HEK293 (cell line): ENCODE measurements around the gene ZBP1.

Source experiments
- GLI2 ChIP-seq: fragments of 450-650 bp; formaldehyde crosslinking; IDR thresholded peaks from 2 replicates; pipeline ENCODE4; 2017; ENCODE audit warnings: missing biosample characterization, missing genetic modification characterization, low read depth, borderline replicate concordance
- TRIM28 ChIP-seq: IDR thresholded peaks from 2 replicates; pipeline ENCODE4 v1.6.1; 2011; ENCODE audit warnings: low read length, control low read depth, borderline replicate concordance
- ZBTB21 ChIP-seq: fragments of 450-650 bp; formaldehyde crosslinking; IDR thresholded peaks from 2 replicates; pipeline ENCODE4 v1.5.1; 2017; ENCODE audit warnings: missing biosample characterization, missing genetic modification characterization
- ZEB2 ChIP-seq: fragments of 450-650 bp; formaldehyde crosslinking; IDR thresholded peaks from 2 replicates; pipeline ENCODE4 v1.5.1; 2016; ENCODE audit warnings: missing biosample characterization, missing genetic modification characterization
- ZNF133 ChIP-seq: fragments of 450-650 bp; formaldehyde crosslinking; IDR thresholded peaks from 2 replicates; pipeline ENCODE4 v1.5.1; 2016; ENCODE audit warnings: missing biosample characterization, missing genetic modification characterization
- ZNF138 ChIP-seq: fragments of 450-650 bp; formaldehyde crosslinking; IDR thresholded peaks from 2 replicates; pipeline ENCODE4 v1.5.1; 2016; ENCODE audit warnings: missing biosample characterization, missing genetic modification characterization, borderline replicate concordance
- ZNF174 ChIP-seq: fragments of 450-650 bp; formaldehyde crosslinking; IDR thresholded peaks from 2 replicates; pipeline ENCODE4 v1.5.0; 2017; ENCODE audit warnings: missing biosample characterization, mild to moderate bottlenecking, missing genetic modification characterization
- ZNF23 ChIP-seq: fragments of 450-650 bp; formaldehyde crosslinking; IDR thresholded peaks from 2 replicates; pipeline ENCODE4 v1.5.1; 2016; ENCODE audit warnings: missing biosample characterization, missing genetic modification characterization, borderline replicate concordance
- ZNF394 ChIP-seq: fragments of 450-650 bp; formaldehyde crosslinking; IDR thresholded peaks from 2 replicates; pipeline ENCODE4 v1.5.1; 2016; ENCODE audit warnings: missing biosample characterization, missing genetic modification characterization, mild to moderate bottlenecking, moderate library complexity, borderline replicate concordance
- ZNF791 ChIP-seq: fragments of 450-650 bp; formaldehyde crosslinking; IDR thresholded peaks from 2 replicates; pipeline ENCODE4 v1.5.1; 2016; ENCODE audit warnings: missing biosample characterization, missing genetic modification characterization
- TF ChIP-seq, protein P1 (sequence below): fragments of 450-650 bp; formaldehyde crosslinking; IDR thresholded peaks from 2 replicates; pipeline ENCODE4 v1.5.1; 2016; ENCODE audit warnings: missing biosample characterization, missing genetic modification characterization
- TF ChIP-seq, protein P2 (sequence below): fragments of 450-650 bp; formaldehyde crosslinking; IDR thresholded peaks from 2 replicates; pipeline ENCODE4 v1.5.1; 2017; ENCODE audit warnings: missing biosample characterization, missing genetic modification characterization
- TF ChIP-seq, protein P3 (sequence below): fragments of 450-650 bp; formaldehyde crosslinking; IDR thresholded peaks from 2 replicates; pipeline ENCODE4 v1.5.1; 2016; ENCODE audit warnings: missing biosample characterization, missing genetic modification characterization

DNA sequence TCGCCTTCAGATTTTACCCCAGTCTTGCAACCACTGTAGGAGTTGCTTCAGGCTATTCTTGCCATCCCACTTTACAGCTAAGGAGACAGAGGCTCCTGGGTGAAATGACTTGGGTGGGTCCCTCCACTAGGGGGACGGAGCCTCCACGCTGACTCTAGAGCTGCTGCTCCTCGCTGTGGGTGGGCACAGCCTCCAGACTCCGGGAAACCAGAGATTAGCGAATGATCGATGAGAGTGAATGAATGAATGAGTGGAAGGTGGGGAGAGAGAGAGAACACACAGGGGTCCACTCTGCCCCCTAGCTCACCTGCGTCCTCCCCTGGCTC, 10.4 kb downstream of the ZBP1 start:
- TF ChIP-seq, protein P1, sequence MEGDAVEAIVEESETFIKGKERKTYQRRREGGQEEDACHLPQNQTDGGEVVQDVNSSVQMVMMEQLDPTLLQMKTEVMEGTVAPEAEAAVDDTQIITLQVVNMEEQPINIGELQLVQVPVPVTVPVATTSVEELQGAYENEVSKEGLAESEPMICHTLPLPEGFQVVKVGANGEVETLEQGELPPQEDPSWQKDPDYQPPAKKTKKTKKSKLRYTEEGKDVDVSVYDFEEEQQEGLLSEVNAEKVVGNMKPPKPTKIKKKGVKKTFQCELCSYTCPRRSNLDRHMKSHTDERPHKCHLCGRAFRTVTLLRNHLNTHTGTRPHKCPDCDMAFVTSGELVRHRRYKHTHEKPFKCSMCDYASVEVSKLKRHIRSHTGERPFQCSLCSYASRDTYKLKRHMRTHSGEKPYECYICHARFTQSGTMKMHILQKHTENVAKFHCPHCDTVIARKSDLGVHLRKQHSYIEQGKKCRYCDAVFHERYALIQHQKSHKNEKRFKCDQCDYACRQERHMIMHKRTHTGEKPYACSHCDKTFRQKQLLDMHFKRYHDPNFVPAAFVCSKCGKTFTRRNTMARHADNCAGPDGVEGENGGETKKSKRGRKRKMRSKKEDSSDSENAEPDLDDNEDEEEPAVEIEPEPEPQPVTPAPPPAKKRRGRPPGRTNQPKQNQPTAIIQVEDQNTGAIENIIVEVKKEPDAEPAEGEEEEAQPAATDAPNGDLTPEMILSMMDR (tag by site-specific recombination), result no peak
- no peak for TF ChIP-seq ZEB2
- TF ChIP-seq, protein P2, sequence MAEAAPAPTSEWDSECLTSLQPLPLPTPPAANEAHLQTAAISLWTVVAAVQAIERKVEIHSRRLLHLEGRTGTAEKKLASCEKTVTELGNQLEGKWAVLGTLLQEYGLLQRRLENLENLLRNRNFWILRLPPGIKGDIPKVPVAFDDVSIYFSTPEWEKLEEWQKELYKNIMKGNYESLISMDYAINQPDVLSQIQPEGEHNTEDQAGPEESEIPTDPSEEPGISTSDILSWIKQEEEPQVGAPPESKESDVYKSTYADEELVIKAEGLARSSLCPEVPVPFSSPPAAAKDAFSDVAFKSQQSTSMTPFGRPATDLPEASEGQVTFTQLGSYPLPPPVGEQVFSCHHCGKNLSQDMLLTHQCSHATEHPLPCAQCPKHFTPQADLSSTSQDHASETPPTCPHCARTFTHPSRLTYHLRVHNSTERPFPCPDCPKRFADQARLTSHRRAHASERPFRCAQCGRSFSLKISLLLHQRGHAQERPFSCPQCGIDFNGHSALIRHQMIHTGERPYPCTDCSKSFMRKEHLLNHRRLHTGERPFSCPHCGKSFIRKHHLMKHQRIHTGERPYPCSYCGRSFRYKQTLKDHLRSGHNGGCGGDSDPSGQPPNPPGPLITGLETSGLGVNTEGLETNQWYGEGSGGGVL, result no peak
- no peak for TF ChIP-seq GLI2 (tag by site-specific recombination)
- TF ChIP-seq, protein P3, sequence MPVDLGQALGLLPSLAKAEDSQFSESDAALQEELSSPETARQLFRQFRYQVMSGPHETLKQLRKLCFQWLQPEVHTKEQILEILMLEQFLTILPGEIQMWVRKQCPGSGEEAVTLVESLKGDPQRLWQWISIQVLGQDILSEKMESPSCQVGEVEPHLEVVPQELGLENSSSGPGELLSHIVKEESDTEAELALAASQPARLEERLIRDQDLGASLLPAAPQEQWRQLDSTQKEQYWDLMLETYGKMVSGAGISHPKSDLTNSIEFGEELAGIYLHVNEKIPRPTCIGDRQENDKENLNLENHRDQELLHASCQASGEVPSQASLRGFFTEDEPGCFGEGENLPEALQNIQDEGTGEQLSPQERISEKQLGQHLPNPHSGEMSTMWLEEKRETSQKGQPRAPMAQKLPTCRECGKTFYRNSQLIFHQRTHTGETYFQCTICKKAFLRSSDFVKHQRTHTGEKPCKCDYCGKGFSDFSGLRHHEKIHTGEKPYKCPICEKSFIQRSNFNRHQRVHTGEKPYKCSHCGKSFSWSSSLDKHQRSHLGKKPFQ (tag by site-specific recombination), result no peak
- TF ChIP-seq ZNF791, result no peak
- TF ChIP-seq ZNF174 (tag by site-specific recombination), result no peak
- no peak for TF ChIP-seq ZNF138 (tag by site-specific recombination)
- no peak for TF ChIP-seq TRIM28
- TF ChIP-seq ZNF394 (tag by site-specific recombination), result no peak
- no peak for TF ChIP-seq ZNF23 (tag by site-specific recombination)
- TF ChIP-seq ZNF133 (tag by site-specific recombination), result no peak
- no peak for TF ChIP-seq ZBTB21
